H1 (cell line): ENCODE data around the gene EPB41L4A. TPM values are rescaled to one million over a fixed set of nuclear protein-coding genes. Genes with fewer than 3 reads are reported as not detected.

Experiments
- BCL11A ChIP-seq, 2 experiments: IDR thresholded peaks; one replicate each; pipeline ENCODE4 v1.6.1; 2011; ENCODE audit warnings: low read depth in 2 of 2, low read length in 2 of 2, mild to moderate bottlenecking in 2 of 2
- BRCA1 ChIP-seq: IDR thresholded peaks from 2 replicates; pipeline ENCODE4 v1.6.1; 2012; ENCODE audit warnings: low read depth, low read length, improper control_type of control experiment
- EZH2 ChIP-seq: fragments of 200-600 bp; sonication (generic); IDR thresholded peaks from 2 replicates; pipeline ENCODE4 v1.7.1; 2012; ENCODE audit warnings: low read depth, mild to moderate bottlenecking, moderate library complexity, low read length, inconsistent platforms; ENCODE audit not compliant: severe bottlenecking
- MAFK ChIP-seq: IDR thresholded peaks from 2 replicates; pipeline ENCODE4 v1.6.1; 2012; ENCODE audit warnings: low read depth, mild to moderate bottlenecking, improper control_type of control experiment, low read length
- SIX5 ChIP-seq: IDR thresholded peaks from 2 replicates; pipeline ENCODE4 v1.6.1; 2011; ENCODE audit warnings: mild to moderate bottlenecking, low read depth, low read length
- polyA plus RNA-seq, 7 experiments: library from polyadenylated mRNA; depleted of rRNA in 3 of 7; stranded (reverse) in 5 of 7; unstranded in 2 of 7; fragments of >200 nt in 5 of 7; fragments of 200-250 nt in 2 of 7; gene quantifications; 1 replicate in 5 of 7; 2 replicates in 1 of 7; 4 replicates in 1 of 7; pipeline versions ENCODE4 v1.2.1 to v1.2.3, GENCODE V29; 2011 to 2013; ENCODE audit warnings: missing spikeins in 2 of 7, mixed read lengths in 2 of 7
- total RNA-seq: library from RNA; stranded (reverse); fragmentation: NEBNext Ultra II Directional; extraction: Animal tissue kit (Norgen Biotek cat#: 25700); gene quantifications from 2 replicates; pipeline ENCODE4 v1.2.1, GENCODE V29; 2021

The EPB41L4A gene
- total and polyA plus RNA-seq, 2 of the 8 experiments (the other 6 are each of a cell fraction or from before 2014, with no cell fraction given): 1.6 to 4.6 TPM

DNA sequence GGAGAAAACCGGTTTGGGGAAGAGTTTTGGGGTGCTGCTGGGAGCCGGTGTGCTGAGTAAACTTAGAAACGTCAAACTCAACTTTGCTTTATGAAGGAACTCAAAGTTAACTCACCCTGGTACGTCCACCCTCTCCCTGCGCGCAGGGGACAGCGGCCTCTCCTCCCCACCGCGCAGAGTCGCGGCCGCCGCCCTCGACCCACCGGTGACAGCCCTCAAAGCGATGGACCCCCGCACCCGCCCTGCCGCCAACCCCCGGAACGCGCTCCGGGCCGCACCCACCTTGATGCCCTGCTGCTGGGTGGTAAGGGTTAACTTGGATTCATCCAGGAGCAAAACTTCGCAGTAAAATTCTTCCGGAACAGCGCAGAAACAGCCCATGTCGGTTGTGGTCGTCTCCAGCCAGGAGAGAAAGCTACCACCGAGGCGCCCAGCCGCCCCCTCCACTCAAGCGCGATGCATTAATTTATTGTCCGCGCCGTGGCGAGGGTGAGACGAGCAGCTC, 366 bp downstream of the EPB41L4A start (continued):
- no peak for TF ChIP-seq BCL11A (IDR thresholded peaks at IDR 0.05; ENCODE audit: low read depth in 2 of 2, low read length in 2 of 2)
- TF ChIP-seq EZH2: peak; percentile 65
- TF ChIP-seq MAFK: no peak
- no peak for TF ChIP-seq SIX5
- no peak for TF ChIP-seq BRCA1
- TF ChIP-seq, all 59 proteins: peak for 3
